Measurements from ENCODE around the gene ZNF185. TPM values are rescaled to one million over a fixed set of nuclear protein-coding genes. Genes with fewer than 3 reads are reported as not detected.

Gene ZNF185
- polyA plus RNA-seq, 1 donor: 4.4 TPM

- no peak for DNase-seq
- Histone ChIP-seq H3K27ac (ENCODE audit: low read length) (no peak overlapping the region), H3K27me3 (ENCODE audit: control insufficient read depth, insufficient read depth, low read length) (no peaks in the 10 kb centered on the region), H3K4me3 (ENCODE audit: low read length) (no peak overlapping the region), H3K36me3 (ENCODE audit: control insufficient read depth, insufficient read depth, low read length) (peaks cover 9% of the 10 kb centered on the region), H3K4me1 (ENCODE audit: control insufficient read depth, insufficient read depth, low read length) (no peaks in the 10 kb centered on the region), H3K9me3 (ENCODE audit: control insufficient read depth, low read depth, low read length) (no peaks in the 10 kb centered on the region)
- WGBS (ENCODE audit: insufficient coverage, low lambda C conversion rate): no CpG with 5 or more reads among the region's 2 CpGs
Measured at GRCh38 chrX:152873361-152873760, 24.5 kb upstream of the ZNF185 start.

GRCh38 chrX:152876931-152877840 lies 20.7 kb upstream of the ZNF185 start:
- DNase-seq: no peak
- H3K4me1 ChIP-seq (ENCODE audit: control insufficient read depth, insufficient read depth, low read length): no peaks in the 10 kb centered on the region
- no peak overlapping the region for H3K4me3 ChIP-seq (ENCODE audit: low read length)
- no peak overlapping the region for H3K27ac ChIP-seq (ENCODE audit: low read length)
- H3K36me3 ChIP-seq (ENCODE audit: control insufficient read depth, insufficient read depth, low read length): no peaks in the 10 kb centered on the region
- no peaks in the 10 kb centered on the region for H3K27me3 ChIP-seq (ENCODE audit: control insufficient read depth, insufficient read depth, low read length)
- no CpG with 5 or more reads among the region's 10 CpGs for WGBS (ENCODE audit: insufficient coverage, low lambda C conversion rate)
- H3K9me3 ChIP-seq (ENCODE audit: control insufficient read depth, low read depth, low read length): no peaks in the 10 kb centered on the region

- no CpG with 5 or more reads among the region's 16 CpGs for WGBS (ENCODE audit: insufficient coverage, low lambda C conversion rate)
- no peak for DNase-seq
- Histone ChIP-seq H3K4me1 (ENCODE audit: control insufficient read depth, insufficient read depth, low read length) (no peaks in the 10 kb centered on the region), H3K9me3 (ENCODE audit: control insufficient read depth, low read depth, low read length) (no peaks in the 10 kb centered on the region), H3K27me3 (ENCODE audit: control insufficient read depth, insufficient read depth, low read length) (no peaks in the 10 kb centered on the region), H3K4me3 (ENCODE audit: low read length) (no peak overlapping the region), H3K27ac (ENCODE audit: low read length) (no peak overlapping the region), H3K36me3 (ENCODE audit: control insufficient read depth, insufficient read depth, low read length) (no peaks in the 10 kb centered on the region)
Measured at GRCh38 chrX:152878976-152879755, 18.7 kb upstream of the ZNF185 start.

GRCh38 chrX:152881289-152881688 lies 16.6 kb upstream of the ZNF185 start:
- Histone ChIP-seq H3K27me3 (ENCODE audit: control insufficient read depth, insufficient read depth, low read length) (no peaks in the 10 kb centered on the region), H3K36me3 (ENCODE audit: control insufficient read depth, insufficient read depth, low read length) (no peaks in the 10 kb centered on the region), H3K4me1 (ENCODE audit: control insufficient read depth, insufficient read depth, low read length) (no peaks in the 10 kb centered on the region), H3K27ac (ENCODE audit: low read length) (no peak overlapping the region), H3K9me3 (ENCODE audit: control insufficient read depth, low read depth, low read length) (no peaks in the 10 kb centered on the region), H3K4me3 (ENCODE audit: low read length) (no peak overlapping the region)
- WGBS (ENCODE audit: insufficient coverage, low lambda C conversion rate): no CpG with 5 or more reads among the region's 2 CpGs
- no peak for DNase-seq

- H3K27ac ChIP-seq (ENCODE audit: low read length): no peak overlapping the region
- DNase-seq: no peak
- no peaks in the 10 kb centered on the region for H3K27me3 ChIP-seq (ENCODE audit: control insufficient read depth, insufficient read depth, low read length)
- no CpG with 5 or more reads among the region's 6 CpGs for WGBS (ENCODE audit: insufficient coverage, low lambda C conversion rate)
- no peaks in the 10 kb centered on the region for H3K9me3 ChIP-seq (ENCODE audit: control insufficient read depth, low read depth, low read length)
- no peaks in the 10 kb centered on the region for H3K36me3 ChIP-seq (ENCODE audit: control insufficient read depth, insufficient read depth, low read length)
- no peak overlapping the region for H3K4me3 ChIP-seq (ENCODE audit: low read length)
- no peaks in the 10 kb centered on the region for H3K4me1 ChIP-seq (ENCODE audit: control insufficient read depth, insufficient read depth, low read length)
Measured at GRCh38 chrX:152884171-152884570, 13.7 kb upstream of the ZNF185 start.

- no peak for DNase-seq
- H3K36me3 ChIP-seq (ENCODE audit: control insufficient read depth, insufficient read depth, low read length): no peaks in the 10 kb centered on the region
Measured at GRCh38 chrX:152886716-152887115, 11.2 kb upstream of the ZNF185 start.

GRCh38 chrX:152892499-152892898 lies 5.4 kb upstream of the ZNF185 start:
- WGBS (ENCODE audit: insufficient coverage, low lambda C conversion rate): no CpG with 5 or more reads among the region's 4 CpGs
- no peak overlapping the region for H3K27ac ChIP-seq (ENCODE audit: low read length)
- no peaks in the 10 kb centered on the region for H3K36me3 ChIP-seq (ENCODE audit: control insufficient read depth, insufficient read depth, low read length)
- DNase-seq: no peak
- no peak overlapping the region for H3K4me3 ChIP-seq (ENCODE audit: low read length)
- no peaks in the 10 kb centered on the region for H3K4me1 ChIP-seq (ENCODE audit: control insufficient read depth, insufficient read depth, low read length)
- peaks cover 5% of the 10 kb centered on the region for H3K27me3 ChIP-seq (ENCODE audit: control insufficient read depth, insufficient read depth, low read length)
- H3K9me3 ChIP-seq (ENCODE audit: control insufficient read depth, low read depth, low read length): no peaks in the 10 kb centered on the region

More at GRCh38 chrX:152886716-152887115, 11.2 kb upstream of the ZNF185 start:
- WGBS (ENCODE audit: insufficient coverage, low lambda C conversion rate): no CpG with 5 or more reads among the region's 3 CpGs
- no peak overlapping the region for H3K27ac ChIP-seq (ENCODE audit: low read length)
- H3K9me3 ChIP-seq (ENCODE audit: control insufficient read depth, low read depth, low read length): no peaks in the 10 kb centered on the region
- no peaks in the 10 kb centered on the region for H3K4me1 ChIP-seq (ENCODE audit: control insufficient read depth, insufficient read depth, low read length)
- H3K4me3 ChIP-seq (ENCODE audit: low read length): no peak overlapping the region
- peaks cover 5% of the 10 kb centered on the region for H3K27me3 ChIP-seq (ENCODE audit: control insufficient read depth, insufficient read depth, low read length)

GRCh38 chrX:152892999-152893891 lies 4.6 kb upstream of the ZNF185 start:
- no peak overlapping the region for H3K27ac ChIP-seq (ENCODE audit: low read length)
- H3K4me1 ChIP-seq (ENCODE audit: control insufficient read depth, insufficient read depth, low read length): no peaks in the 10 kb centered on the region
- no CpG with 5 or more reads among the region's 22 CpGs for WGBS (ENCODE audit: insufficient coverage, low lambda C conversion rate)
- H3K36me3 ChIP-seq (ENCODE audit: control insufficient read depth, insufficient read depth, low read length): no peaks in the 10 kb centered on the region
- H3K4me3 ChIP-seq (ENCODE audit: low read length): no peak overlapping the region
- no peaks in the 10 kb centered on the region for H3K9me3 ChIP-seq (ENCODE audit: control insufficient read depth, low read depth, low read length)
- no peak for DNase-seq
- H3K27me3 ChIP-seq (ENCODE audit: control insufficient read depth, insufficient read depth, low read length): peaks cover 5% of the 10 kb centered on the region

- no peaks in the 10 kb centered on the region for H3K36me3 ChIP-seq (ENCODE audit: control insufficient read depth, insufficient read depth, low read length)
- DNase-seq: no peak
- H3K9me3 ChIP-seq (ENCODE audit: control insufficient read depth, low read depth, low read length): no peaks in the 10 kb centered on the region
- no peak overlapping the region for H3K27ac ChIP-seq (ENCODE audit: low read length)
- H3K27me3 ChIP-seq (ENCODE audit: control insufficient read depth, insufficient read depth, low read length): peaks cover 5% of the 10 kb centered on the region
- H3K4me1 ChIP-seq (ENCODE audit: control insufficient read depth, insufficient read depth, low read length): no peaks in the 10 kb centered on the region
- no CpG with 5 or more reads among the region's 9 CpGs for WGBS (ENCODE audit: insufficient coverage, low lambda C conversion rate)
- no peak overlapping the region for H3K4me3 ChIP-seq (ENCODE audit: low read length)
Measured at GRCh38 chrX:152893980-152894610, 3.8 kb upstream of the ZNF185 start.
